Body of pancreas (tissue), 4 donors: ENCODE data around the gene PGPEP1.
"Not testable (repeated sequence)": the region's sequence is repeated elsewhere in the genome, so short reads cannot be mapped to it uniquely, and the experiment has no call there.

Source experiments
- CTCF ChIP-seq, 7 experiments: fragments of 450-650 bp in 4 of 7; fragments of 200-600 bp in 3 of 7; sonication (generic) in 3 of 7; IDR thresholded peaks; one replicate each; pipeline ENCODE4 v1.5.1; 2016 to 2019; ENCODE audit warnings: antibody characterized with exemption in 7 of 7
- POLR2A ChIP-seq, 3 donors: fragments of 450-650 bp; IDR thresholded peaks; one replicate each; pipeline ENCODE4 v1.6.1; 2016; ENCODE audit warnings: antibody characterized with exemption in 3 of 3, mild to moderate bottlenecking in 2 of 3

DNA sequence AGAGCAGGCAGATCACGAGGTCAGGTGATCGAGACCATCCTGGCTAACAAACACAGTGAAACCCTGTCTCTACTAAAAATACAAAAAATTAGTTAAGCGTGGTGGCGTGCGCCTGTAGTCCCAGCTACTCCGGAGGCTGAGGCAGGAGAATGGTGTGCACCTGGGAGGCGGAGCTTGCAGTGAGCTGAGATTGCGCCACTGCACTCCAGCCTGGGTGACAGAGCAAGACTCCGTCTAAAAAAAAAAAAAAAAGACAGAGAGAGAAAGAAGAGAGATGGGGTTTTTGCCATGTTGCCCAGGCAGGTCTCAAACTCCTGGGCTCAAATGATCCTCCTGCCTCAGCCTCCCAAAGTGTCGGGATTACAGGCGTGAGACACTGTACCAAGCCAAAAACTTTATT, 65.4 kb downstream of the PGPEP1 start:
- not testable (repeated sequence) for TF ChIP-seq CTCF, POLR2A (IDR thresholded peaks at IDR 0.05)
